HS-5 (cell line): ENCODE results near the gene BTBD2.

Source experiments
- DNase-seq: peaks from one replicate; pipeline ENCODE4 v3.0.0-alpha.2; 2012; ENCODE audit warnings: low read depth

Gene BTBD2

DNA sequence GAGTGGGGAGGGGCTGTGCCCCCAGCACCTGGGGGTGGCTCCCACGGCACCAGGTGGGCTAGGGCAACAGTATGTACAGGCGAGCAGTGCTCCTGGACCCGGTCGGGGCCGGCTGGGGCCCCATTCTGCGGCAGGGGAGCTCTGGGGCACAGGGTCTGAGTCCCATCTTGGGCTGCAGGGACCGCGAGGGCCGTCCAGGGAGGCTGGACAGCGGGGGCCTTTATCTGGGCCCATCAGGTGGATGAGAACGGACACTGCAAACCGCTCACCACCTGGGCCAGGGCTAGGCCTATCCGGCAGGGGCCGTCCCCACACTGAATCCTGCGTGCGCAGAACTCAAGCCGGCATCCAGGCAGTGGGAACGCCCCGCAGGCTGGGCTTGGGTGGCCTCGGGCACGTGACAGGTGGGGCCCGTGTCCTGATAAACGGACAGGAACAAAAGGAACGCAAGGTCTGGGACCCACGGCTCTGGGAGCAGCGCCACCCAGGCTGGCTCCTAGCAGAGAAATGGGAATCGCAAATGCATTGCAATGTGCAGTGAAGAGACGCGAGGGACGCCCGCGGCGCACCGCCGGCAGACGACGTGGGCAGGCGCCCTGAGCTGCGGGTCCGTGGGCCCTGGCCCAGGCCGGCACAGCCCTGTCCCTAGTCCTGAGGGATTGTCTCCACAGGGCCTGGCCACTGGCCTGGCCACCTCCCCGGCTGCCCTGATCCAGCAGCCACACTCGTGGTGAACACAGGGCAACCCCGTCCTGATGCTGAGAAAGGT, 29.7 kb downstream of the BTBD2 start:
- no peak for DNase-seq

DNA sequence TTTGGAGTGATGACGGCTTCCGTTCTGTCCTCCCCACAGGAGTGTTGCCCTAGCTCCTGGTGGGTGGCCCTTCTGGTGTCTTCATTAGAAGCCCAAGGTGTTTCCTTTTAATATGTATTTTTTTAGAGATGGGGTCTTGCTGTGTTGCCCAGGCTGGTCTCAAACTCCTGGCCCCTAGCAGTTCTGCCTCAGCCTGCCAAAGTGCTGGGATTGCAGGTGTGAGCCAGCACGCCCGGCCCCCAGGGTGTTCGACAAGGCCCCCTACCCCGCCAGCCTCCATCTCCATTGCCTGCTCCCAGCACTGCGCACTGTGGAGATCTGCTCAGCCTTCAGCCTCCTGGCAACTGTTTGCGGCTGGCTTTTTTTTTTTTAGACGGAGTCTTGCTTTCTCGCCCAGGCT, 31.2 kb downstream of the BTBD2 start:
- DNase-seq: no peak

DNA sequence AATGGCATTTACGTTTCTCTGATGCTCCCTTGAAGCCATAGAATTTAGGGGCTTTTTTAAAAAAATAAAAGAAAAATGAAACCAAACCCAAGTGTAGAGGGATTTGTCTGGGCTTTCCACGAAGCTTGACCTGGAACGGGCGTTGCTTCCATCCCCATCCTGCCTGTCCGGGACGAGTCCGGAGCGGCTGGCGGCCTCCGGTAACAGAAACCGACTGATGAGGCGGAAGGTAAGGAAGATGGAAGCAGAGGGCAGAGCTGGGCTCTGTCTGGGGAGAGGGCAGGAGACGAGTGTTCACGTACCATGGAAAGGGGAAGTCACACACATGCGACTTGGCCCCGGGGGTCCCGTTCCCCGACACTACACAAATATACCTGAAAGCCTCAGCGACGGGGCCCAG, 34.3 kb downstream of the BTBD2 start:
- no peak for DNase-seq

DNA sequence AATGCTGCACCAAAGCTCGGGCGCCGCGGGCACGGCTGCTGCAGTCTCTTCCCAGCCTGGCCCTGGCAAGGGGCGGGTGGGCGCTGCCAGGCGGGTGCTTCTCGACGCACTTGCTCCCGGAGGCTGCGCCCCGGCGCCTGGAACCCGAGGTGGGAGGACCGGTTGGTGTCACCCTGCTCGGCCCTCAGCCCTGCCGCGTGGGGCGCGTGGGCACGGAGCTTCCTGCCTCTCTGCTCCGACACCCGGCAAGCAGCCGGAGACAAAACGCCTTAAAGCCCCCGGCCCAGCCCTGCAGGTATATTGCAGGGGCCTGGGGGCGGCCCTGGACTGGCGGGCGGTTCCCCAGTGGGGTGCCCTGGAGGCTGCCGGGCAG, 34.7 kb downstream of the BTBD2 start:
- no peak for DNase-seq

DNA sequence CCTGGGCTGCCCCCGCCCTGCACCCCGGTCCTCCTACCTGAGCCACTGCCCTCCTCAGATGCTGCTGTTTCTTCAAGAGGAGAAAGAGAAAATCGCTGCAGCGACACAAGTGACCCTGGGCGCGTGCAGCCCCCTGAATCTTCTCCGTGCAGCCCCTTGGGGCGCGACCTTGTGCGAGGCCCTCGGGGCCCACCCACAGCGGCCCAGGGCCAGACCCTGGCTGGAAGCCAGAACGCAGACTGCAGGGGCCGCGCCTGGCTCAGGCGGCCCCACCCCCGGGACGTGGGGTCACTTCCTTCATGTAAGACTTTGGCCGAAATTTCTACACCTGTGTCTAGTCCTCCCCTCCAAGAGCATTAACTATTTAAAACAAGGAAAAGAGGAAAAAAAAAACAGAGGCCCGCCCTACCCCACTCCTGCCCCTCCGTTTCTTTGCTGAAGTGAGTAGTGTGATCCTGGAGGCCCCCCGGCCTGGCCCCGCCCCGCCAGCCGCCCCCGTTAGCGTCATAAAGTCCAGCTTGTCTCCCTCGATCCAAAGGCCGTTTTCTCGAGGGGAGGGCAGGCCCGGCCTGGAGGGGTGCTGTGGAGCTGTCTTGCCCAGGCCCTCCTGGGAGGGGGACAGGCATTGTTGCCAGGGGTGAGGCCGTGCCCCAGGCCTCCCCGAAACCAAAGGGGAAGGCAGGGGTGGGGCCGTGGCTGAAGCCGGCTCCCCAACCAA, 35.3 kb downstream of the BTBD2 start:
- no peak for DNase-seq

DNA sequence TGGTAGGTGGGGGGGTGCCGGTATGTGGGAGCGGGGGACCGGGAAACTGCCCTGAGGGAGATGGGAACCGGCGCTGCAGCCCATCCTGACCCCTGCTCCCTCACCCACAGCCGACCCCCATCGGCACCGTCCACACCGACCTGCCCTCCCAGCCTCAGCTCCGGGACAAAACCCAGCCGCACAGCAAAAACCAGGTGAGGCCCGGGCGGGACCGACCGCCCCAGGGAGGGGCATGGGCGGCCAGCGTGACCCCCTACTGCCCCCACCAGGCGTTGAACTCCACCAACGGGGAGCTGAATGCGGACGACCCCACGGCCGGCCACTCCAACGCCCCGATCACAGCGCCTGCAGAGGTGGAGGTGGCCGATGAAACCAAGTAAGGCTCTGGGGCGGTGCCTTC, 35.9 kb downstream of the BTBD2 start:
- no peak for DNase-seq

DNA sequence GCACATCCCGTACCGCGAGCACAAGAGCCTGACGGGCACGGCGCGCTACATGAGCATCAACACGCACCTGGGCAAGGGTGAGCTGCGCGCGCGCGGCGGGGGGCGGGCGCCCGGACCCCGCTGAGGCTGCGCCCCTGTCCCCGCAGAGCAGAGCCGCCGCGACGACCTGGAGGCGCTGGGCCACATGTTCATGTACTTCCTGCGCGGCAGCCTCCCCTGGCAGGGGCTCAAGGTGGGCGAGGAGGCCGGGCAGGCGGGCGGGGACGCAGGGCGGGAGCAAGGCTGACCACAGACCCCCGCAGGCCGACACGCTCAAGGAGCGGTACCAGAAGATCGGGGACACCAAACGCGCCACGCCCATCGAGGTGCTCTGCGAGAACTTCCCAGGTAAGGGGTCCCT, 36.5 kb downstream of the BTBD2 start:
- no peak for DNase-seq

DNA sequence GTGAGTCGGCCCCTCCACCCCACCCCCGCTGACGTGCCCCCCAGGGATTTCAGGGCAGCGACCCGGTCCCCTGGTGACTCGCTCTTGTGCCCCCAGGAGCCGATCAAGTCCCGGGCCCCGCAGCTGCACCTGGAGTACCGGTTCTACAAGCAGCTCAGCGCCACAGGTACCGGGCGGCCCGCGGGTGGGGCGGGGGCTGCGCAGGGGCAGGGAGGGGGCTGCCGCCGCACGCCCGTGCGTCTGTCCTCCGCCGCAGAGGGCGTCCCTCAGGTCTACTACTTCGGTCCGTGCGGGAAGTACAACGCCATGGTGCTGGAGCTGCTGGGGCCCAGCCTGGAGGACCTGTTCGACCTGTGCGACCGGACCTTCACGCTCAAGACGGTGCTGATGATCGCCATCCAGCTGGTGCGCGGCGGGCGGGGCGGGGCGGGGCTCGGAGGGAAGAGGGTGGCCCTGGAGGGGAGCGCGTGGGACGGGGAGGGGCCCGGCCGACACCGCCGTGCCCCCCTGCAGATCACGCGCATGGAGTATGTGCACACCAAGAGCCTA, 37.1 kb downstream of the BTBD2 start:
- no peak for DNase-seq

DNA sequence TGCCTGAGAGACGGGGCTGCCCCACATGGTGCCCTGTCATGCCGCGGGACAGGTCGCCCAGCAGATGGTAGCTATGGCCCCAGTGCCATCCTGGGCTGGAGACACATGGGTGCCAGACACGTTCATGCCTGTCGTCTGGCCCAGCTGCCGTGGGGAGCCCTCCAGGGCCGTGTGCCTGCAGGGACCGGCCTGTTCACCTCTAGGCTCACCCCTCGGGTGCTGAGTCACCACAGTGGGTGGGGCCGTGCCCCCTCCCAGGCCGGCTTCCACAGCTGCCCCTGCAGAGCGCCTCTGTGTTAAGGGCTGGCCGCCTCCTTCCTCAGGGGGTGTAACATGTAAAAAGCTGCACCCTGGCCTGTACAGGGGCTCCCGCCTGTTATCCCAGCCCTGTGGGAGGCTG, 38.4 kb downstream of the BTBD2 start:
- DNase-seq: no peak

DNA sequence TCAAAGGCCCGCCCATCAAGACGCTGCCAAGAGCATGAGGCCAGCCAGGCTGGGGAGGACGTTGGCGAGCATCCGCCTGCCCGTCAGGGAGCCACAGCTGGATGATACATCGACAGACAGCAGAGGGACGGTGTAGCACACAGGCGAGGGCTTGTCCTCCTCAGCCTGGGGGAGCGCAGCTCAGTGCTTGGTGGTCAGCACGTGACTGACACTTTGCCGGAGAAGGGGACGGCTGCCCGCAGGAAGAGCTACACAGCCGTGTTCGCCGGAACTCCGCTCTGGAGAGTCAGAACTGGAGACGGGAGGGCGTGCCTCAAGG, 40.4 kb downstream of the BTBD2 start:
- DNase-seq: no peak

DNA sequence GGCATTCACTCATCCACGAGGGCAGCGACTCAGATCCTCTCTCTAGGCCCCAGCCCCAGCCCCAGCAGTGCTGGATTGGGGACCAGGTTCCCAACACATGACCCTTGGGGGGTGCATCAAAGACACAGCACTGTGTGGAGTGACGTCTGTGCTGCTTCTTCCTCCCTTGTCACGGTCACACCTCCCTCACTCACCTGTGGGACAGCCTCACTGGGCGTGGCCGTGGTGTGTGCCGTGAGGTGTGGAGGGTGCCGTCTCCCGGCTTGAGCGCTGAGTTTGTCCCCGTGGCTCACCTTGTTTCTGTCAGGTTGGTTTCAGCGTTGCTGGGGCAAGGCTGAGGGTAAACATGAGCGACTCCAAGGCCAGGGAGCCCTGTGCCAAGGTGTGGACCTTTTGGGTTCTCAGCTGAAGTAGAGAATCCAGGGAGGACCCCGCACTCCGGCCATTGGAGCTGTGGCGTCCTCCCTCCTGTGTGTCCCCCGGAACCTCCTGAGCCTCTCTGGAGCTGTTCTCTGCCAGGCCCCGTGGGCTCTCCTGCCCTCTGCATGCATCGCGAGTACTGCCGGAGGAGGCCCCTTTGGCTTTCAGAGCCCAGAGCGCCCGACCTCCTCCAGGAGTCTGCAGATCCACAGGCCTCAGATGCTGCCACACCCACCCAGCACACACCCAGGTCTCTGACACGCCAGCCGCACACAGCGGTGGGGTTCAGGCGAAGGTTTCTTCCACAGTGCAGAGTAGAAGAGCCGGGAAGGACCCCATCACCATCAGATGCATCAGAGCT, 40.9 kb downstream of the BTBD2 start:
- no peak for DNase-seq

DNA sequence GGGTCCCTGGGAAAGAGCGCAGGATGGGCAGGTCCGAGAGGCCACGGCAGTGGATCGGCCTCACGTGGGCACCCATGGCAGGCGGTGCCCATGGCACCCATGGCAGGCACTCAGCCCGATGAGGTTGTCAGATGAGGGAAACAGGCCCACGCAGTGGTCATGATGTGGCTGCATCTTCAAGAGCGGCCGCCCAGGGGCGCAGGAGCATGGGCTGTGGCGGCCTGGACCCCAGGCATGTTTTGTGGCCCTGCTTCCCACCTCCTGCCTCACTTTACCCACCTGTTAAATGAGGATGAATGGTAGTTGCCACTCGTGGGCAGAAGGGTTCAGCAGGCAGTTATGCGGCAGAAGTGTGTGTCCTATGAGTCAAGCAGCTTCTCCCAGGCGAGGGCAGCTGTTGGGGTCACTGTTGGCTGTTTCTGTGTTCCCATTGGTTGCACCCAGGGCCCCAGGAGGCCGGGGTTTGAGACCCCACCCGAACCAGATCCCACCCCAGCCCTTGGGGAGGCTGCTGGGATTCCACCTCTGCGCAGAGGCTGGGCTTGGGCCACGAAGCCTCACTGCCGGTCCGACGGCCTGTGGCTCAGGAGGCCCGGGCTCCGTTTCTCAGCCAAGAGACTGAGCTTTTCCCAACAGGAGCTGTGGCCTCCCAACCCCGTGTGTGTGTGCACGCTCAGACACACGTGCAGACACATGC, 44.6 kb downstream of the BTBD2 start:
- no peak for DNase-seq

DNA sequence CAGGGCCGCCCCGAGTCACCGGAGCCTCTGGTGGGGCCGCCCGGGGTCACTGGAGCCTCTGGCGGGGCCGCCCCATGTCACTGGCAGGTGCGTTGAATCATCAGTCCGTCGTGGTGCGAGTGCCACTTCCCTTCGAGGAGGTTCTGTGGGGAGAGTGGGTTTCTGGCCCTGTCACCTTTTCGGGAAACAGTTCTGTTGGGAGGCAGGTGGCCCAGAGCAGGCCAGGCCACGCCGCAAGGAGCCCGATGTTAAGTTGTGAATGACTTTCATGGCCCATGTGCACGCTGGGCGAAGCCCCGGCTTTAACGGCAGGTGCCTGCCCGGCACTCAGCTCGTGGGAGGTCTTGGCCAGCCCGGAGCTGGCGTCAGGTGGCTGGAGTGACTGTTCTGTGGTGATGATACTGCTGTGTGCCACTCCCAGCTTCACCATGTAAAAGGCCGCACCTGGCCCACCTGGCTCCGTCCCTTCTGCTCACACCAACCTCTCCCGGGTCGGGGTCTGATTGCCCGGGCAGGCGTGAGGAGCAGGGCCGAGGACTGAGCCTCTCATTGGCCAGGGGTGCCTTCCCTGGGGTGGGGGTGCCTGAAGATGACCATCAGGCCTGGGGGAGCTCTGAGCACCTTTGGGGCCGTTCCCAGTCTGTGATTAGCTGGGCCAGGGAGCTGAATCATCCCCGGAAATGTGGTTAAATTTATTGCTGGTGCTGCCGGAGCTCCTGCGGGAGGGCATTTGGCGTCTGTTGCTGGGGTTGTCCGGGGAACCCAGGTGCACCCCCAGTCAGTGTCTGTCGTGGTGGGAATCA, 45.3 kb downstream of the BTBD2 start:
- DNase-seq: no peak

DNA sequence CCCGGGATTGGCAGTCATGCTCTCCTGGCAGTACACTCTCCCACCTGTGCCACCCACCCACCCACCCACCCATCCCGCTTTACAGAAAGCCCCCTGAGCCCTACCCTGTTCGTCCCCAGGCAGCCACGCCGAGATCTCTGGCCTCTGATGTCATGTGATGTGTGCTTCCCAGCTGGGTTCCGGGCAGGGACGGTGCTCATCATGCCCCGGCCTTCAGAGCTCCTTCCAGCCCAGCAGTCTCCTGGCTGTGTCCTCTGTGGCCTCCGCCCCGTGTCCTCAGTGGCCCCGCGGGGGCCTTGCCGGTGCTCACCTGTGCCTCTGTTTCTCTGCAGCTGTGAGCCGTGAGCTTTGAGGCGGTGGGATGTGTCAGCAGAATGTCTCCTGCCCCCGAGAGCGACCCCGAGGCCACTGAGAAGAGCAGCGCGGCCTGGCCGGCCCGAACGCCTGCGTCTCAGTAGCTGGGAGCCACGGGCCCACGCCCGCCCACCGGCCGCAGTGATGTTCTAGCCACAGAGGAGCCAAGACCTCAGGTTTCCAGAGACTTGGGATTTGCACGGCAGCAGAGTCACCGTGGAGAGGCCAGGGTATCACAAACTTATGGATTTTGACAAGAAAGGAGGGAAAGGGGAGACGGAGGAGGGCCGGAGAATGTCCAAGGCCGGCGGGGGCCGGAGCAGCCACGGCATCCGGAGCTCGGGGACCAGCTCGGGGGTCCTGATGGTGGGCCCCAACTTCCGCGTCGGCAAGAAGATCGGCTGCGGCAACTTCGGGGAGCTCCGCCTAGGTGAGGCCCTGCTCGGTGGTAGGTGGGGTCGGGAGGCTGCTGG, 46.1 kb downstream of the BTBD2 start:
- no peak for DNase-seq

DNA sequence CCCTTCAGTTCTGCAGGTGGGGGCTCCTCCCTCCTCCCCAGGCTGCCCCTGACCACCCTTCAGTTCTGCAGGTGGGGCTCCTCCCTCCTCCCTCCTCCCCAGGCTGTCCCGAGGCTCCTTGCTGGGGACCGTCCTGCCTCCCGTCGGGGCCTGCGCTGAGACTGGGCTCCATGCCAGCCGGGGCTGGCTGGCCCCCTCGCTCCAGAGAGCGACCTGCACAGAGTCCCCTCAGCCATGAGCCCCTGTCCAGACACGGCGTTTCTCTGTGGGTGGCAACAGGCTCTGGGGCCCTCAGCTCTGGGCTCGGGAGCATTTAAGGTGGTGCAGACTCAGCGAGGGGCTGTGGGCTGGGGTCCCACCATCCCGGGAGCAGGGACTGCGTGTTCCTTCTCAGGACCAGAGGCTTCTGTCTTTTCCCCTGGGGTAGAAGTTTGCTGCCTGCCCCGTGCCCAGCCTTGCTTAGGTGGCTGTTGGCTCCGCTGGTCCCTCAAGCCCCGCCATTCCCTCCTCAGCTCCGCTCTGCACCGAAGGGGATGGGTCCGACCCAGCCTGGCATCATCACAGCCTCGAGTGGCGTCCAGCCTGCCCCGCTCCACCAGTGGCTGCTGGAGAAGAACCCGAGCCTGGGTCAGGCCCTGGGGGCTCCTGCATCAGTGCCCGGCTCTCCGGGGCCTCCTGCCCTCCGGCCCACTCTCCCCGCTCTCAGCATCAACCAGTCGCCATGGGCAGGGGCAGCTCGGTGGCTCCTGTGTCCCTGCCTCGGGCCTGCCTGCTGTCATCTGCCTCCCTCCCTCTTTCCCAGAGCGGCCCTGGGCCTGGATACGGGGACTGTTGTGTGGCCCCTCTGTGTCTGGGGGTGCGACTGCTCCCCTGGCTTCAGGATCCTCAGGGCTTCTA, 47.0 kb downstream of the BTBD2 start:
- no peak for DNase-seq

DNA sequence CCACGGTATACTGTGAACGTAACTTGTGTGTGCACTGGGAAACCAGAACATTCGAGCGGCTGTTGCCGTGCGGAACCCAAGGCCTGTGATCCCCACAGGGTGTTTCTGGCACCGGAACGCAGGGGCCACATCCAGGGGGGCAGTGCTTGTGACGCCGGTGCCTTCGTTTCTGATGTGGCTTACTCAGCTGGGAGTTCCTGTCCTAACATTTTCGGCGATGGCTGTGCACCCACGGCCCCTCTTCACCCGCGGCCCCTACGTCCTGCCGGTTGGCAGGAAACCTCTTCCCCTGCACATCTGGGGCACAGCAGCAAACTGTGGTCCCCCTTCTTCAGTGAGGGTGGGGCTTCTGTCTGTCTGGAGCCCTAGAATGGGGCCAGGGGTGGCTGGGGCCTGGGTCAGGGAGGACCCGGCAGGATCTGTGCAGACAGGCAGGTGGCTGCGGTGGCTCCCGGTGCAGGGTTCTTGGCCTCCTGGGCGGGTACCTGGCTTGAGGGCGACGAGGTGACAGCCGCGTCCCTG, 48.4 kb downstream of the BTBD2 start:
- DNase-seq: no peak

DNA sequence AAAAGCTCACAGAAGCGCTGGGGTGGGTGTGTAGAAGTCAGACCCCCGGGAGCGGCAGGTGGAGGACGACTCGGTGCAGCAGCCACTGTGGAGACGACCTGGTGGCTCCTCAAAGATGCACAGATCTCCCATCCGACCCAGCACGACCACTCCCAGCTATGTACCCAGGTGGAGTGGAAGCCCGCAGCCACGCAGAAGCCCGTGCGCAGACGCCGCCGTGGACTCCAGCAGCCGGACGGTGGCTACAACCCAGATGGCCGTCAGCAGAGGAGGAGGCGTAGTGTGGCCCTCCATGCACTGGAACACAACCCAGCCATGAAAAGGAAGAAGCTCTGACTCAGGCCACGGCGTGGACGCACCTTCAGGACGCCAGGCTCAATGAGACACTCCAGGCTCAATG, 52.8 kb downstream of the BTBD2 start:
- DNase-seq: no peak

DNA sequence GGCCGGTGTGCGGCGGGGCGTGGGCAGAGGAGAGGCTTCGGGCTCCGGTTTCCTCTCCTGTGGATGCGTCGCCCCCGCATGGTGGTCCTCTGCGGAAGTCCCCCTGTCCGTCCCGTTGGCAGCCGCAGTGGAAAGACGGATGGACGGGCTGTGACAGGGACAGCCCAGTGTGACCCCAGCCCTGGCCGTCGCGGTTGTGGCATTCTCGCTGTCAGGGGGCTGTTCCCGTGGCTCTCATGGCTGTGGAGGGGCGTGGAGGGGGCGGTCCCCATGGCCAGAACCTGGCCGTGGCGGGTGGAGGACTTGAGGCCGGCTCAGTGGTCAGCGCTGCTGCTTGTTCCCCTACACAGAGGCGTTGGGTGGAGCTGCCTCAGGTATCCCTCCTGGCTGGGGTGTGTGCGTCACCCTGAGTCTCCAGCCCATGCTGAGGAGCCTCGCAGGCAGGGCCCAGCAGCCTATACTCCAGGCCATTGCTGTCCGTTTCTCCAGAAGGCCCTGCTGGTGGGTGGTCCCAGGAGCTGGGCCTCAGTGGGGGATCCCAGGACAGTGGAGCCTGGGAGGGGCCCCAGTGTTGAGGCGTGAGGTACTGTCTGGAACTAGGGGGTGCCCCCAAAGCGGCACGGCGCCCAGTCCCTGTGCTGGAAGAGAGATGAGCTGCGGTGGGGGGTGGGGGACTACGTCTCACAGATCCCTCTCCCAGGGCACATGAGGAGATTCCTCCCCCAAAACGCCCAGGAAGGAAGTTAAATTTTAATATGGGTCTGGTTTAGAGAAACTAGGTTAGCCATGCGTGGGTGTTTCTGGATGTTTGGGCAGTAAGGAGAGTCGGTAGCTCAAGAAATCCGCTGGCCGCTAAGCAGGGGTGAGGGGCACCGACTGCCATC, 54.3 kb downstream of the BTBD2 start:
- DNase-seq: no peak
